ENCODE results near the gene GPR15LG.
"Not testable (repeated sequence)": the region's sequence is repeated elsewhere in the genome, so short reads cannot be mapped to it uniquely, and the experiment has no call there.

Gene GPR15LG

GRCh38 chr10:84148006-84148597 is 25.5 kb upstream of the GPR15LG start:
- not testable (repeated sequence) for H3K9me3 ChIP-seq (ENCODE audit: low read length); H3K9ac ChIP-seq (ENCODE audit: low read length); H3K4me1 ChIP-seq (ENCODE audit: insufficient read depth, low read length, severe bottlenecking); H3K4me3 ChIP-seq (ENCODE audit: low read depth, low read length, poor library complexity, severe bottlenecking); H2AFZ ChIP-seq (ENCODE audit: low read length); H3K9me2 ChIP-seq (ENCODE audit: low read depth, low read length); H4K20me1 ChIP-seq (ENCODE audit: insufficient read depth, low read length); H3K4me2 ChIP-seq (ENCODE audit: low read length); H3K27me3 ChIP-seq (ENCODE audit: insufficient read depth, low read length); H3K27ac ChIP-seq (ENCODE audit: low read depth, low read length, poor library complexity, severe bottlenecking); H3K79me2 ChIP-seq (ENCODE audit: insufficient read depth, low read length); H3F3A ChIP-seq (ENCODE audit: insufficient read depth, low read length)
- H3K36me3 ChIP-seq (ENCODE audit: insufficient read depth, low read length), result peaks cover 91% of the 10 kb centered on the region
- TF ChIP-seq, protein P1, sequence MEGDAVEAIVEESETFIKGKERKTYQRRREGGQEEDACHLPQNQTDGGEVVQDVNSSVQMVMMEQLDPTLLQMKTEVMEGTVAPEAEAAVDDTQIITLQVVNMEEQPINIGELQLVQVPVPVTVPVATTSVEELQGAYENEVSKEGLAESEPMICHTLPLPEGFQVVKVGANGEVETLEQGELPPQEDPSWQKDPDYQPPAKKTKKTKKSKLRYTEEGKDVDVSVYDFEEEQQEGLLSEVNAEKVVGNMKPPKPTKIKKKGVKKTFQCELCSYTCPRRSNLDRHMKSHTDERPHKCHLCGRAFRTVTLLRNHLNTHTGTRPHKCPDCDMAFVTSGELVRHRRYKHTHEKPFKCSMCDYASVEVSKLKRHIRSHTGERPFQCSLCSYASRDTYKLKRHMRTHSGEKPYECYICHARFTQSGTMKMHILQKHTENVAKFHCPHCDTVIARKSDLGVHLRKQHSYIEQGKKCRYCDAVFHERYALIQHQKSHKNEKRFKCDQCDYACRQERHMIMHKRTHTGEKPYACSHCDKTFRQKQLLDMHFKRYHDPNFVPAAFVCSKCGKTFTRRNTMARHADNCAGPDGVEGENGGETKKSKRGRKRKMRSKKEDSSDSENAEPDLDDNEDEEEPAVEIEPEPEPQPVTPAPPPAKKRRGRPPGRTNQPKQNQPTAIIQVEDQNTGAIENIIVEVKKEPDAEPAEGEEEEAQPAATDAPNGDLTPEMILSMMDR (IDR thresholded peaks at IDR 0.05; ENCODE audit: low read length), result peak; percentile 48

GRCh38 chr10:84149854-84150253 is 23.7 kb upstream of the GPR15LG start:
- peaks cover 87% of the 10 kb centered on the region for H3K36me3 ChIP-seq (ENCODE audit: insufficient read depth, low read length)
- H2AFZ ChIP-seq (ENCODE audit: low read length), result no peak overlapping the region

GRCh38 chr10:84152769-84153168 is 20.8 kb upstream of the GPR15LG start:
- H2AFZ ChIP-seq (ENCODE audit: low read length), result no peak overlapping the region
- peaks cover 69% of the 10 kb centered on the region for H3K36me3 ChIP-seq (ENCODE audit: insufficient read depth, low read length)
- no peak overlapping the region for H3K9ac ChIP-seq (ENCODE audit: low read length)
- no peaks in the 10 kb centered on the region for H3K4me1 ChIP-seq (ENCODE audit: insufficient read depth, low read length, severe bottlenecking)
- H3K27ac ChIP-seq (ENCODE audit: low read depth, low read length, poor library complexity, severe bottlenecking), result no peak overlapping the region
- H3K9me3 ChIP-seq (ENCODE audit: low read length), result no peaks in the 10 kb centered on the region
- no peak for TF ChIP-seq EZH2 (IDR thresholded peaks at IDR 0.05; ENCODE audit: borderline replicate concordance, low read length)
- TF ChIP-seq, protein P1 (IDR thresholded peaks at IDR 0.05; ENCODE audit: low read length), result no peak
- no peaks in the 10 kb centered on the region for H3F3A ChIP-seq (ENCODE audit: insufficient read depth, low read length)
- no peaks in the 10 kb centered on the region for H3K9me2 ChIP-seq (ENCODE audit: low read depth, low read length)
- H3K79me2 ChIP-seq (ENCODE audit: insufficient read depth, low read length), result no peaks in the 10 kb centered on the region
- no peak overlapping the region for H3K4me3 ChIP-seq (ENCODE audit: low read depth, low read length, poor library complexity, severe bottlenecking)
- no peaks in the 10 kb centered on the region for H3K27me3 ChIP-seq (ENCODE audit: insufficient read depth, low read length)
- no peak overlapping the region for H3K4me2 ChIP-seq (ENCODE audit: low read length)
- H4K20me1 ChIP-seq (ENCODE audit: insufficient read depth, low read length), result no peaks in the 10 kb centered on the region

More at GRCh38 chr10:84149854-84150253, 23.7 kb upstream of the GPR15LG start:
- H3K27me3 ChIP-seq (ENCODE audit: insufficient read depth, low read length), result no peaks in the 10 kb centered on the region
- no peak overlapping the region for H3K4me3 ChIP-seq (ENCODE audit: low read depth, low read length, poor library complexity, severe bottlenecking)
- no peaks in the 10 kb centered on the region for H4K20me1 ChIP-seq (ENCODE audit: insufficient read depth, low read length)
- H3K9me2 ChIP-seq (ENCODE audit: low read depth, low read length), result no peaks in the 10 kb centered on the region
- no peak overlapping the region for H3K27ac ChIP-seq (ENCODE audit: low read depth, low read length, poor library complexity, severe bottlenecking)
- H3K9me3 ChIP-seq (ENCODE audit: low read length), result no peaks in the 10 kb centered on the region
- no peak overlapping the region for H3K9ac ChIP-seq (ENCODE audit: low read length)
- no peak for TF ChIP-seq EZH2 (IDR thresholded peaks at IDR 0.05; ENCODE audit: borderline replicate concordance, low read length)
- TF ChIP-seq, protein P1 (IDR thresholded peaks at IDR 0.05; ENCODE audit: low read length), result no peak
- H3K4me2 ChIP-seq (ENCODE audit: low read length), result no peak overlapping the region
- no peaks in the 10 kb centered on the region for H3F3A ChIP-seq (ENCODE audit: insufficient read depth, low read length)
- H3K79me2 ChIP-seq (ENCODE audit: insufficient read depth, low read length), result no peaks in the 10 kb centered on the region
- no peaks in the 10 kb centered on the region for H3K4me1 ChIP-seq (ENCODE audit: insufficient read depth, low read length, severe bottlenecking)
